Measurements from ENCODE around the gene FRMD4B.

The FRMD4B gene

DNA sequence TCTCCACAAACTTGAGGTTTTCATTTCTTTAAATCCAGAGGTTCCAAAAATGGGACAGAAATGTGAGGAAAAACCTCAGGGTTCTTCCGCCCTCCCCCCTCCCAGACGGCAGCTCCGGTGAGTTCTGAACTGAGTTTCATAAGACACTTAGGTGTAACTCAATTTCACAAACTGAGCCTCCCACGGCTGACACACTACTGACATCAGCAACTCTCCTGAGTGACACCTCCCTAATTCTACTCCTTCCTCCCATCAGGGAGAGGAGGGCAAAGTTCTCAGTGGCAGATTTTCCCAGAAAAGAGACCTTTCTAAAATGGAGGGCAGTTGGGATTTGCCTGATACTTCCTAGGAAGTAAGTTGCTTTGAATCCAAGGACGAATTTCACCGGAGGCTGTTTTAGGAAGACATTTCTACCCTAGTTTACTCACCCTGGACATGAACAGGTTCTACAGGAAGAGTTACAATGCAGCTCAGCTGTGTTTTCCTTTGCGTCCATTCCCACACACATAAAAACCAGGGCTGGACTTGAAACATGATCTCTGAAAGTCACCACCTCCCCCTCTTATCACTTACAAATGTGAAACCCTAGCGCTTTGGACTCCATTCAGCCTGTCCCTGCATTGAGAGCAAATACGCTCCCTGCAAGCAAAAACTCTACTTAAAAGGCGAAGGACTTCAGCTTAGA is 185.4 kb downstream of the FRMD4B start:
- DNase-seq, result peak; percentile 63

GRCh38 chr3:69199942-69200341 is 185.9 kb downstream of the FRMD4B start:
- no peak for DNase-seq

- peak; percentile 81 for DNase-seq
These were observed 187.9 kb downstream of the FRMD4B start for GRCh38 chr3:69197922-69198530.

DNA sequence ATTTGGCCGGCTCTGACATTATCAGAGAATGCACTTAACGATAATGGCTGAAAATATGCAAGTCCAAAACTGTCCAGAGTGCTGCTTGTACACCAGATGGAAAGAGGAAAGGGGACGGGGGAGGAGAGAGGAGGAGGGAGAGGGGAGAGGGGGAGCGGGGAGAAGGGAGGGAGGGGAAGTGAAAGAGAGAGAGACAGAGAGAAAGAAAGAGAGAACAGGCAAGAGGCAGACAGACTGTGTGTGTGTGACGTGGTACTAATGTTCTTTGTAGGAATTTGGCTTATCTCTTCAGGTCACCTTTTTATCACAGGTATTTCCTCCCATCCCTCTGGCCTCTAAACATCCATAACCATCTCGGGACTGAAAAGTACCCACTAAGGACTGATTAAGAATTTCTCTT is 188.4 kb downstream of the FRMD4B start:
- DNase-seq, result no peak

- no peak for DNase-seq
These were observed 189.0 kb downstream of the FRMD4B start for GRCh38 chr3:69196876-69197275.

GRCh38 chr3:69194431-69195165 is 191.3 kb downstream of the FRMD4B start:
- no peak for DNase-seq

DNA sequence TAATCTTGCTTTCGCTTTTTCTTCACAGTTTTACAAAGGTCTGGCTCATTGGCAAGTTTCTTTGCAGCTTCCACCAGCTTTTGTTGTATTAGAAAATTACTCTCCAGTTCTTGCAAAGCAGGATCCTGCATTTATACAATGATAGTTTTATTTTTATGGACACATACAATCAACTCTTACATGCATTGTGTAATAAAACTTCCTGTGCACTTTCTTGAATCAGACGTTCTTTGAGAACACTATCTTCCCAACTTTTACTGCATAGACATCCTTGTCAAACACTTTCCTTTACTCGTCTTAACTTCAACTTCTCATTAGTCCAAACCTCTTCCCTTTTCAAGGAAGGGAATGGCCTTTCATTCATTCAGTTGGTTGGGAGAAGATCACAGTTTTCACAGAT is 192.1 kb downstream of the FRMD4B start:
- DNase-seq, result no peak

DNA sequence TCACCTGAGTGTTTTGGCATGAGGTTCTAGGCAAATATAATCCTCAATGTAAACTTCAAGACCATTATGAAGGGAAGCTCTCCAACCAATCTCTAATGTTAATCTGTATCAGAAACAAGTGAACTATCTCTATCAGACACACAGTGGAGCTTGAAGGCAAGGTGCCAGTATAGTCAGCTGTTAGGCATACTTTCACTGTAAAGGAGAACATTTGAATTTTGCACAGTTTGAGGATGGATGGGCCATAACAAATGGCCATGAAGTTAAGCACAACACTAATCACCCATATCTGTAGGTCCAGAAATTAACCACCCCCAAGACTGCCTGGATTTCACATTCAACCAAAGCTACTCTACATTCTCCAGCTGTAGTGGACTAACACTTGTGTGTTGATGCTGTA is 194.4 kb downstream of the FRMD4B start:
- no peak for DNase-seq

- no peak for DNase-seq
These were observed 196.4 kb downstream of the FRMD4B start for GRCh38 chr3:69189487-69189886.

GRCh38 chr3:69186575-69187093 is 199.3 kb downstream of the FRMD4B start:
- DNase-seq, result no peak

- no peak for DNase-seq
These were observed 203.1 kb downstream of the FRMD4B start for GRCh38 chr3:69182588-69183316.

DNA sequence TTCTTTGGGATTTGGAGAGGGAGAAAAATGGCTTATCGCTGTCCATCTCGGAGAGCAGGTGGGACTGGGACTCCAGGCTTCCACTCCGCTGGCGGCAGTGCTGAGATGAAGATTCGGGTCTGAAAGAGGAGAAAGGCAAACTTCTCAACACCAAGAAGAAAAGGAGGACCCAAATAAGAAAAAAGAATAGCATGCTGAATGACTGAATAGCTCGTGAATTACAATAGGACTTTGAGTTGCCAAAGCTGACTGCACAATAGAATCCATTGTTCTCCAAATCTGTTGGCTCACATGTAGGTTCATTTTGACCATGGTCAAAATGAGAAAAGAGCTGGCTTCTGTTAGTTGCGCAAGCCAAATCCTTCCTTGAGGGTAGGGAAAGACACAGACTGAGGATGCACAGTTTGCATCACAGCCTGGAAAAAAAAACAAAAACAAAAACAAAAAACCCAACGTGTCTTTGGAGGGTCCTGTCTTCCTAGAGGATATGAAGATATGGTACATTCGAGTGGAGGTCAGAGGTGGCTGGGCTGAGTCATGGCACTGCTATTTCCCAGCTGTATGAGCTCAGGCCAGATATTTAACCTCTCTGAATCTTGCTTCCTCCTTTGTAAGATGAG is 204.2 kb downstream of the FRMD4B start:
- no peak for DNase-seq

GRCh38 chr3:69180869-69181591 is 204.9 kb downstream of the FRMD4B start:
- DNase-seq, result no peak

DNA sequence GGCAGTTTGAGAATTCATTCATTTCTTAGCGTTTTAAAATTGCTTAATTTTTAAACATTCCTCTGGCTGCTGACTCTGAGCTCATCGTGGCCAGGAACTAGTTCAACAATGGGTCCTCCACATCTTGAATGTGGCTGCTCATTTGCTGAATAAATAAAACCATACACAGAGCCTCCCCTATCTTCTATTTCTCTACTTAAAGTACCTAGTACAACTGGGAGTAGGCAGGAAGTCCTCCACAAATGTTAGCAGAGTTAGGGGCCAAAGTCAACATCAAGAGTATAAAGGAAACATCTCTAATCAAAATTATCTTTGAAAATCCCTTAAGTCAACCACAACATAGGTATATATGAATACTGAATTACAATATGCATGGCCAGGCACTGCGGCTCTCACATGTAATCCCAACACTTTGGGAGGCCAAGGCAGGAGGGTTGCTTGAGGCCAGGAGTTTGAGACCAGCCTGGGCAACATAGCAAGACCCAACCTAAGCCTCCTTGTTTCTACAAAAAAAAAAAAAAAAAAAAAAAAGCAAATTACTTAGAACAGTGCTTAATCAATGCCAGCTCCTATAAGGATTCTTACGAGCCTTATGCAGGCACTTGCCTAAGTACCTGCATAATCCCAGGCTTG is 206.0 kb downstream of the FRMD4B start:
- no peak for DNase-seq

- DNase-seq, result no peak
These were observed 206.8 kb downstream of the FRMD4B start for GRCh38 chr3:69178838-69179739.

GRCh38 chr3:69178082-69178481 is 207.8 kb downstream of the FRMD4B start:
- no peak for DNase-seq

DNA sequence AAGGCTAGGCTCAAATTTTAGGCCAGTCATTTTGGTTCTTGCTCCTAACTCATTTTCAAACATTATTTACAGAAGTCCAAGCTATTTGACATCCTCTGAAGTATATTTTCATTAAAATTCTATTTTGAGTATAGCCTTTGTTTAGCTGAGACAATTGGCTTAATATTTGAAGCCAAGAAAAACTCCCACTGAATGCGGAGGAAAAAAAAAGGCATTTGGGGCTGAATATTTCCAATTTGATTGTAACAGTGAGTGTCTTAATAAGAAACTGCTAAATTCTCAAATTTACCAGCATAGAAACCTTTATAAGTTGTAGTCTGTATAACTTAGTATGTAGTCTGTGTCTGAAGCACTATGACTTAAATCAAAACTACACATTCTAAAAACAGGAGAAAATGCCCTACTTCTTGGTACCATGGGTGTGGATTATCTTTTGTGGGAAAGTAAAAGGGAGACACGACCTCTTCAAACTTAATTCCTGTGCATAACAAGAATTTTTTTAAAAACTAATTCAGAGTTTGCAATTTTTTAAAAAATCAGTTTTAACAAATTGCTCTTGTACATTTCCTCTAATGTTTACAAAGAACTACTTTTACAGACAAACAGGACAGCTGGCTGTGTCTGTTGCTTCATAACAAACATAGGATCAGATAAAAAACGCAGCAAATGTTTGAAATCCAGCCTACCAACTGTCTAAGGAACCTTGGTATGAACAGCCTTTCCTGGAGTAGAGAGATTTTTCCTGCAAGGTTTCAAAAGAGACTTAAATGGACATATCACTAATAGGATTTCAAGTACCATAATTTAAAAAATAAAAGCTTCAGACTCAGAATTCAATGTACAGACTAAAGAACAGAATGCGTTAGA is 210.8 kb downstream of the FRMD4B start:
- no peak for DNase-seq

DNA sequence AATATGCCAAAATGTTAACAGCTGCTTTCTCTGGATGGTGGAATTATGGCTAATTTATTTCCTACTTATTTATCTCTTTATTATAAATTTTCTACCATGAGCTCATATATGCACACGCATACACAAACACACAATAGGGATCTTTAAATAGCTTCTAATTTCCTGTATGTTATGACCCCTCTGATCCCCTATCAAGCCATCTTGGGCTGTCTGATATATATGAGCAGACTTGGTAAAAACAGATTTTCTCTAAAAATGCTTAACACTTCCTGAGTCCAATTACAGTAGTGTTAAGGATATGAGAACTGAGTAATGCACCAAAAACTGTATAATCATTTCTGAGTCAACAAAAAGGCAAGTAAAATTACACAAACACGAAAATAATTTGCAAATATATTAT is 211.4 kb downstream of the FRMD4B start:
- DNase-seq, result no peak

DNA sequence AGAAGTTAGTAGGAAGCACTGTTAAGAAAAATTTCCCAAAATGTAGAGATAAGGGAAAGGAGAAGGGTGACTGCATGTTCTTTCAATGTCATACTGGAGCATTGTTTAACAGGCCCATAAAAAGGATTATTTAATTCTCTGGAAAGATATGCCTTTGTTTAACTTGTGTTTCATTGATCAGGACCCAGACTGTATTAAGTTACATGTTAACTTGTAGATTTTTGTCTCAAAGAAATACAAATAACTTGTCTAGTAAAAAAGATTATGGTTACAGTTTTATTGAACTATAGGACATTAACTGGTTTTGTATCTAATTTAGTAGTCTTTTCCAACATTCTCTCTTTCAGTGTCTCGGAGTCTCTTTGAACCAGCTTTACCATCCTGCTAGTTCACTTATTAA is 213.8 kb downstream of the FRMD4B start:
- no peak for DNase-seq

DNA sequence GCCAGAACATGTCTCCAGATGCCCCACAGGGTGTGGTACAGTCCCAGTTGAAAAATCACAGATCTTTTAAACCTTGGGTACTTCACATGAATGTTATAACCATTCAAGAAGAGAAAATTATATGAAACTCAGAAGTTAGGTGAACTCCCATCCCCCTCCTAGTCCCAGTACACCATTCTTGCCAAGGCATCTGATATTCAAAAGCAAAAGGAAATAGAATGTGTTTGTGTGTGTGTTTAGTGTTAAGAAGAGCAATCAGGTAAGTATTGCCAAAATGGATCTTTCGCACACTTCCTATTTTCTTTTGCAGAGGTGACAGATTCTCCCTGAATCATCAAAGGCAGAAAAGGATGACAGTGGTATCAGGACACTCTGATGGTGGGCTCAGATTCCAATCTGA is 219.4 kb downstream of the FRMD4B start:
- DNase-seq, result no peak
